Gastroesophageal sphincter (tissue), 3 donors: ENCODE measurements around the gene MFNG.

Experiments
- POLR2A ChIP-seq, 2 donors: fragments of 450-650 bp; IDR thresholded peaks; one replicate each; pipeline ENCODE4 v1.6.1; 2017; ENCODE audit warnings: antibody characterized with exemption in 2 of 2, mild to moderate bottlenecking in 2 of 2, moderate library complexity in 1 of 2
- POLR2AphosphoS5 ChIP-seq: sonication (generic); formaldehyde crosslinking; IDR thresholded peaks from one replicate; pipeline ENCODE4 v1.6.1; 2017; ENCODE audit warnings: antibody characterized with exemption
- TF ChIP-seq, protein P1 (sequence below), 4 experiments: fragments of 200-600 bp in 2 of 4; fragments of 450-650 bp in 2 of 4; sonication (generic) in 1 of 4; IDR thresholded peaks; one replicate each; pipeline ENCODE4 v1.5.1; 2017 to 2019; ENCODE audit warnings: antibody characterized with exemption in 4 of 4, mild to moderate bottlenecking in 2 of 4, moderate library complexity in 2 of 4

DNA sequence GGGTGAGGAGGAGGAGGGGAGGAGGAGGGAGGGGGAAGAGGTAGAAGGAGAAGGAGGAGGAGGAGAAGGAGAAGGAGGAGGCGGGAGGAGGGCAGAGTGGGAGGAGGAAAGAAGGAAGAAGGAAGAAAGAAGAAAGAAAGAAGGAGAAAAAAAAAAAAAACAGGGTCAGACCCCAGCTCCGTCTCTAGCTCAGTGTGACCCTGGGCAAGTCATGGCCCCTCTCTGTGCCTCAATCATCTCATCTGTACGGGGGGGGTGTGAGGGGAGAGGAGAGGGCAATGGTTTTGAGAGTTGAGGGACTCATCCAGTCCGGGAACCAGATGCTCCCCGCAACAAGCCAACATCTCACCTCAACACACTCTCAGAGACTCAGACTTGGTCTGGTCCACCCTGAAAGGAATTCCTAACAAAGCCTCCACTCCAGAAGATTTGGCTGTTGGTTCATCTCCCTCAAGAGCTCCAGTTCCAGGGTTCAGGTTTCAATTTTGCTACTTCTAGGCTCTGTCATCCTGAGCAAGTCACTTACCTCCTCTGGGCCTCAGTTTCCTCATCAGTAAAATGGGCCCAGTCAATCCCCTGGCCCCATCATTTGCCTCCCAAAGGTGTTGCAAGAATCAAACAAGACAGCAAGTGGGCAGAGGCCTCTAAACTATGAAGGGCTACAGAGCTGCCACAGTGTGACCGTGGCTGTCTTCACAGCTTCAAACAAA is 25.4 kb upstream of the MFNG start:
- TF ChIP-seq, protein P1, sequence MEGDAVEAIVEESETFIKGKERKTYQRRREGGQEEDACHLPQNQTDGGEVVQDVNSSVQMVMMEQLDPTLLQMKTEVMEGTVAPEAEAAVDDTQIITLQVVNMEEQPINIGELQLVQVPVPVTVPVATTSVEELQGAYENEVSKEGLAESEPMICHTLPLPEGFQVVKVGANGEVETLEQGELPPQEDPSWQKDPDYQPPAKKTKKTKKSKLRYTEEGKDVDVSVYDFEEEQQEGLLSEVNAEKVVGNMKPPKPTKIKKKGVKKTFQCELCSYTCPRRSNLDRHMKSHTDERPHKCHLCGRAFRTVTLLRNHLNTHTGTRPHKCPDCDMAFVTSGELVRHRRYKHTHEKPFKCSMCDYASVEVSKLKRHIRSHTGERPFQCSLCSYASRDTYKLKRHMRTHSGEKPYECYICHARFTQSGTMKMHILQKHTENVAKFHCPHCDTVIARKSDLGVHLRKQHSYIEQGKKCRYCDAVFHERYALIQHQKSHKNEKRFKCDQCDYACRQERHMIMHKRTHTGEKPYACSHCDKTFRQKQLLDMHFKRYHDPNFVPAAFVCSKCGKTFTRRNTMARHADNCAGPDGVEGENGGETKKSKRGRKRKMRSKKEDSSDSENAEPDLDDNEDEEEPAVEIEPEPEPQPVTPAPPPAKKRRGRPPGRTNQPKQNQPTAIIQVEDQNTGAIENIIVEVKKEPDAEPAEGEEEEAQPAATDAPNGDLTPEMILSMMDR (IDR thresholded peaks at IDR 0.05), result no peak
- TF ChIP-seq POLR2A (IDR thresholded peaks at IDR 0.05), result no peak
- no peak for TF ChIP-seq POLR2AphosphoS5
